Ovary (tissue), 9 donors: ENCODE measurements around the gene RPP30. TPM values are rescaled to one million over a fixed set of nuclear protein-coding genes. Genes with fewer than 3 reads are reported as not detected.

Experiments used
- DNase-seq, 5 donors: peaks; one replicate each; pipeline ENCODE4 v3.0.0-alpha.2; 2019 to 2020
- H3K27ac ChIP-seq, 2 donors: fragments of 200-600 bp; one replicate each; pipeline versions ENCODE4 v1.5.1 to v1.8.0; 2019 to 2022
- H3K27me3 ChIP-seq: fragments of 200-600 bp; one replicate; pipeline ENCODE4 v1.8.0; 2022
- H3K36me3 ChIP-seq: fragments of 200-600 bp; sonication (generic); one replicate; pipeline ENCODE4 v1.5.1; 2019
- H3K4me1 ChIP-seq: one replicate; pipeline ENCODE4 v1.8.1; 2013; ENCODE audit warnings: mild to moderate bottlenecking, moderate library complexity; ENCODE audit not compliant: insufficient read depth
- H3K4me3 ChIP-seq: fragments of 200-600 bp; sonication (generic); one replicate; pipeline ENCODE4 v1.5.1; 2017
- H3K9me3 ChIP-seq, 2 donors: fragments of 200-600 bp in 1 of 2; sonication (generic) in 1 of 2; one replicate each; pipeline versions ENCODE4 v1.5.1 to v1.8.1; 2013 to 2019; ENCODE audit warnings: mild to moderate bottlenecking in 1 of 2, moderate library complexity in 1 of 2
- CTCF ChIP-seq, 3 donors: fragments of 450-650 bp in 2 of 3; fragments of 200-600 bp in 1 of 3; IDR thresholded peaks; one replicate each; pipeline versions ENCODE4 v1.5.1 to v1.8.0; 2016 to 2022; ENCODE audit warnings: antibody characterized with exemption in 3 of 3, mild to moderate bottlenecking in 1 of 3
- EP300 ChIP-seq: sonication (generic); formaldehyde crosslinking; IDR thresholded peaks from one replicate; pipeline ENCODE4 v1.6.1; 2017; ENCODE audit warnings: antibody characterized with exemption
- POLR2A ChIP-seq: fragments of 450-650 bp; IDR thresholded peaks from one replicate; pipeline ENCODE4 v1.6.1; 2017; ENCODE audit warnings: antibody characterized with exemption, mild to moderate bottlenecking, moderate library complexity
- WGBS, 3 donors: extraction: QIAGEN DNeasy Blood & Tissue Kit in 1 of 3; methylation state at CpG; one replicate each; pipeline versions ENCODE4 v1.1.5 to v1.1.7; 2013 to 2017; 5-methylcytosine and 5-hydroxymethylcytosine counted together
- intact Hi-C, 4 donors: fragments of 100-400 bp; cut with DNase I; formaldehyde crosslinking; loops; one replicate each; pipeline versions ENCODE4 v1.11.0 to v1.15.1; 2022 to 2023
- polyA plus RNA-seq, 2 donors: library from polyadenylated mRNA; stranded (reverse); fragments of 200-250 nt in 1 of 2; fragments of 350-450 nt in 1 of 2; fragmentation: Illumina TruSeq in 1 of 2; extraction: RNeasy Lipid Tissue Mini Kit (QIAGEN cat#74804) in 1 of 2; gene quantifications; one replicate each; pipeline ENCODE4 v1.2.3, GENCODE V29; 2013 to 2014
- total RNA-seq, 7 donors: library from RNA; depleted of rRNA in 2 of 7; stranded (reverse); fragments of >200 nt in 2 of 7; fragmentation: NEBNext Ultra II Directional in 3 of 7; extraction: Animal tissue kit (Norgen Biotek cat#: 25700) in 3 of 7; gene quantifications; one replicate each; pipeline versions ENCODE4 v1.1.0 to v1.2.4, GENCODE V29; 2016 to 2023
- donor health status: DM: no; HTN: no; CAD: no; lungs with moderate emphysema.
- donor health status: DM: no; HTN: no; CAD: no.
- donor health status: Bipolar disorder and iron deficiency.
- donor health status: DM: yes; HTN: yes; CAD: no.
- donor health status: DM: no; HTN: no; CAD: no.
- donor health status: DM: yes; HTN: yes; CAD: no.

RPP30 gene
- total and polyA plus RNA-seq, 9 donors = 20.9 to 35.1 (median 28.6) TPM

- intact Hi-C loops = no loop called here
- DNase-seq = no peak
- Histone ChIP-seq H3K4me1 (no peaks in the 10 kb centered on the region), H3K27ac (no peak overlapping the region), H3K27me3 (no peaks in the 10 kb centered on the region), H3K4me3 (no peak overlapping the region), H3K9me3 (peaks cover 0 to 5% of the 10 kb centered on the region in 2 donors), H3K36me3 (no peaks in the 10 kb centered on the region)
- 62 to 93% (median 78%) methylated on average over 1 of the region's 1 CpG for WGBS, 3 donors
- no peak for TF ChIP-seq EP300
- no peak for TF ChIP-seq CTCF (IDR thresholded peaks at IDR 0.05)
- no peak for TF ChIP-seq POLR2A
Measured at GRCh38 chr10:90837486-90837885, 34.3 kb upstream of the RPP30 start.

DNA sequence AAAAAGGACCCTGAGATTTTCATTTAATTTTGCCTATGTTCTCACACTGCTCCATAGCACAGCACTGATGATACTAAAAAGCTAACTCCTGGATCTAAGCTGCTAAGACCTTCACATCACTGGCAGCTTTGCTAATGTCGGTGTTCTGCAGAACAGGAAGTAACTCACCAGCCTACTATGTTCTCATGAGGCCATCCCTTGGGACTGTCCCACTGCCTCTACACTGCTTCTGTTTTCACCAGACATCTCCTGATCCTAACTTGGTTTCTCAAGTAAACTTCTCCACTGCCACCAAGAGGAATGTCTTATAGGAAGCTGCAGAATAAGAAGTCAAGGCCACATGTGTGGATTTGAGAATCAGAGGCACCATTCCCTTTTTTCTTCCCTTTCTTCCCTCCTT, 29.0 kb upstream of the RPP30 start:
- Histone ChIP-seq H3K9me3 (peaks cover 0 to 5% of the 10 kb centered on the region in 2 donors), H3K4me3 (no peak overlapping the region), H3K4me1 (no peaks in the 10 kb centered on the region), H3K27ac (no peak overlapping the region), H3K27me3 (no peaks in the 10 kb centered on the region), H3K36me3 (no peaks in the 10 kb centered on the region)
- intact Hi-C loops = no loop called here
- DNase-seq = no peak
- no peak for TF ChIP-seq POLR2A
- no peak for TF ChIP-seq EP300
- TF ChIP-seq CTCF (IDR thresholded peaks at IDR 0.05) = no peak
- WGBS, 3 donors = 82 to 86% (median 85%) methylated on average over 1 of the region's 1 CpG

- intact Hi-C loops = no loop called here
- H3K27me3 ChIP-seq = no peaks in the 10 kb centered on the region
- 68 to 79% (median 77%) methylated on average over 3 of the region's 3 CpGs for WGBS, 3 donors
Measured at GRCh38 chr10:90845726-90846125, 26.0 kb upstream of the RPP30 start.

DNA sequence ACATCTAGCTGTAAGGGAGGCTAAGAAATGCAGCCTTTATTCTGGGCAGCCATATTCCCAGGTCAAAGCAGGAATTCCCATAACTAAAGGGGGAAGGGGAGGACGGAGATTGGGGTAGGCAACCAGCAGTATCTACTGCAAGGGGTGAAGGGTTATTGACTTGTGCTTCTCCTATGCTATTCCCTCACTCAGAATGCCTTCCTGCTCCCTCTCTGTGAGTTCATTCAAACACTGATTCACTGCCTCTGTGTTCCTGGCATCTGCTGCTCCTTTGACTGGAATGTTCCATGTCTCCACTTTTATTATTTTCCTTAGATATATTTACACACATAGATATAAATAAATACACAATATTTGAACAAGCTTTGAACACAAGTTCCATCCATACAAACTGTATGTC, 25.0 kb upstream of the RPP30 start:
- no peak overlapping the region for H3K27ac ChIP-seq
- no peak overlapping the region for H3K4me3 ChIP-seq
- 74 to 84% (median 78%) methylated on average over 1 of the region's 1 CpG for WGBS, 3 donors
- H3K36me3 ChIP-seq = no peaks in the 10 kb centered on the region
- intact Hi-C loops = no loop called here
- no peak for TF ChIP-seq POLR2A
- no peaks in the 10 kb centered on the region for H3K27me3 ChIP-seq
- H3K9me3 ChIP-seq = peaks cover 0 to 5% of the 10 kb centered on the region in 2 donors
- no peaks in the 10 kb centered on the region for H3K4me1 ChIP-seq
- no peak for DNase-seq

More at GRCh38 chr10:90845726-90846125, 26.0 kb upstream of the RPP30 start:
- H3K27ac ChIP-seq = no peak overlapping the region
- H3K36me3 ChIP-seq = no peaks in the 10 kb centered on the region
- no peak for DNase-seq
- no peak for TF ChIP-seq EP300
- TF ChIP-seq CTCF (IDR thresholded peaks at IDR 0.05) = no peak
- no peak for TF ChIP-seq POLR2A
- H3K4me3 ChIP-seq = no peak overlapping the region
- H3K9me3 ChIP-seq = peaks cover 0 to 5% of the 10 kb centered on the region in 2 donors
- H3K4me1 ChIP-seq = no peaks in the 10 kb centered on the region

GRCh38 chr10:90847436-90847835, 24.3 kb upstream of the RPP30 start:
- DNase-seq = no peak
- Histone ChIP-seq H3K36me3 (no peaks in the 10 kb centered on the region), H3K4me1 (no peaks in the 10 kb centered on the region), H3K4me3 (no peak overlapping the region), H3K27ac (no peak overlapping the region), H3K9me3 (no peaks in the 10 kb centered on the region), H3K27me3 (no peaks in the 10 kb centered on the region)
- TF ChIP-seq POLR2A (no peak), EP300 (no peak), CTCF (IDR thresholded peaks at IDR 0.05) (no peak)
- 18 to 37% (median 22%) methylated on average over 1 of the region's 1 CpG for WGBS, 3 donors
- intact Hi-C loops = no loop called here
